Gastrocnemius medialis (tissue), 4 donors: ENCODE data around the gene MAGI1.

Experiments
- CTCF ChIP-seq, 5 experiments: fragments of 450-650 bp in 3 of 5; fragments of 200-600 bp in 2 of 5; sonication (generic) in 2 of 5; IDR thresholded peaks in 4 of 5; conservative IDR thresholded peaks in 1 of 5; 1 replicate in 4 of 5; 2 replicates in 1 of 5; pipeline ENCODE4 v1.5.1; 2016 to 2019; ENCODE audit warnings: antibody characterized with exemption in 5 of 5, mild to moderate bottlenecking in 3 of 5, moderate library complexity in 3 of 5
- POLR2A ChIP-seq, 2 donors: fragments of 450-650 bp; IDR thresholded peaks; one replicate each; pipeline ENCODE4 v1.6.1; 2017; ENCODE audit warnings: antibody characterized with exemption in 2 of 2, mild to moderate bottlenecking in 2 of 2, moderate library complexity in 2 of 2

DNA sequence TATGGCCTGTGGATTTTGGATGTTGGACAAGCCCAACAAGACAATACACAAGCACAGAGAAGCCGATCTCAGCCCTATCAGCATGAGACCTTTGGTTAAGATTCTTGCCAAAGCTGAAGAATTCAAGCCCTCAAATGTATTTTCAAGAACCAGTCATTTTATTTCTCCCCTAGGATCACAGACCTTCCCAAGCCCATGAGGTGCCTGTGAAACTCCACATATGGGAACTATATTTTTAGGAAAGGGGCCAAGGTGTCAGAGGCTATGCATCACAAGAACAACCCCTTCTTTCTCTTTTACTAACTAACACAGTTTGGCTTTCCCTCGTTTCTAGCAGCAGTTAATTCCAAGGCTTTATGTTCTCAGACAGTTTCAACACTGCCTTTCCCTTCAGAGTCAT lies 364.5 kb downstream of the MAGI1 start:
- TF ChIP-seq POLR2A (IDR thresholded peaks at IDR 0.05) = no peak
- no peak for TF ChIP-seq CTCF (IDR thresholded peaks at IDR 0.05 in 4 of 5, conservative IDR thresholded peaks at IDR 0.05 in 1 of 5)
